SK-N-MC (cell line): Measurements from ENCODE around the gene MAP1LC3B.

Experiments
- EZH2 ChIP-seq: fragments of 200-600 bp; sonication (generic); IDR thresholded peaks from one replicate; pipeline ENCODE4 v1.6.1; 2017; ENCODE audit warnings: antibody characterized with exemption
- FOXP2 ChIP-seq: optimal IDR thresholded peaks from 2 replicates; pipeline ENCODE3; 2011; ENCODE audit warnings: mild to moderate bottlenecking, moderate library complexity; ENCODE audit not compliant: insufficient read depth; ENCODE audit errors: extremely low read length, control extremely low read depth
- POLR2AphosphoS5 ChIP-seq: IDR thresholded peaks from 2 replicates; pipeline ENCODE4 v1.6.1; 2012; ENCODE audit warnings: mild to moderate bottlenecking, low read depth, low read length, borderline replicate concordance

GRCh38 chr16:87404764-87405625 is 12.9 kb downstream of the MAP1LC3B start:
- TF ChIP-seq EZH2 (no peak), POLR2AphosphoS5 (no peak), FOXP2 (no peak)
